Erythroblast (primary cell): Measurements from ENCODE around the gene AMFR.

Experiments used
- GATA1 ChIP-seq: IDR thresholded peaks from 2 replicates; pipeline ENCODE4 v1.6.1; 2011; ENCODE audit warnings: low read depth, mild to moderate bottlenecking, control low read depth, low read length, moderate library complexity
- POLR2A ChIP-seq: IDR thresholded peaks from 2 replicates; pipeline ENCODE4 v1.6.1; 2011; ENCODE audit warnings: mild to moderate bottlenecking, low read length

- TF ChIP-seq POLR2A (no peak), GATA1 (no peak)
Measured at GRCh38 chr16:56319376-56319775, 106.0 kb downstream of the AMFR start.
